Regular cardiac myocyte (primary cell): ENCODE measurements around the gene KRT26. TPM values are rescaled to one million over a fixed set of nuclear protein-coding genes. Genes with fewer than 3 reads are reported as not detected.

Source experiments
- total RNA-seq: library from RNA; depleted of rRNA; stranded (reverse); fragments of >200 nt; gene quantifications from 2 replicates; pipeline ENCODE4 v1.2.3, GENCODE V29; 2014

KRT26 gene, protein sequence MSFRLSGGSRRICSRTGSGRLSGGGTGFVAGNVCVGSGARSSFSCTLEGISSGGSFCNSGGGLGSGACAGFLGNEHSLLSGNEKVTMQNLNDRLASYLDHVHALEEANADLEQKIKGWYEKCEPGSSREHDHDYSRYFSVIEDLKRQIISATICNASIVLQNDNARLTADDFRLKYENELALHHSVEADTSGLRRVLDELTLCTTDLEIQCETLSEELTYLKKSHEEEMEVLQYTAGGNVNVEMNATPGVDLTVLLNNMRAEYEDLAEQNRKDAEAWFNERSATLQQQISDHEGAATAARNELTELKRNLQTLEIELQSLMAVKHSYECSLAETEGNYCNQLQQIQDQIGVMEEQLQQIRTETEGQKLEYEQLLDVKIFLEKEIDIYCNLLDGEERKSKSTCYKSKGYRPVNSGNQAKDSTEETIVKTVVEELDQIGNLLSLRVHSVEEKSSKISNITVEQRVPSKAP
- total RNA-seq: not detected in 2 replicates

DNA sequence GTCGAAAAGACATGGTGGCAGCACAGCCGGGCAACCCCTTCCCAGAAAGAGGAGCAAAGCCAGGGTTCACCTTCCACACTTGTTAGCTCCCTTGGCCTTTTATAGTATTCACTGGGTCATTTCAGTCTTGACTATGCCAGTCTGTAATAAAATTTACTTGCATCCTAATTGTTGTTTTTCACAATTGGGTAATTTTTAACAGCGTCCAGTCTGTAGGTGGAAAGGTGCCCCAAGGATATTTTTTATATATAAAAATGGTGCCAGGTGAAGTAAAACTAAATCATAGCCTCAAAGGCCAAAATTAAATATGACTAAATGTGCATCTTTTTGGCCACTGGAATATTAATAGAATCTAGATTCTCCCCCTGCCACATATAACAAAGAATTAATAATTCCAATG, at the start of gene KRT26:
Gene KRT26, minus strand, starts transcription at position 101 of the 400 bp plus-strand sequence. Its CDS starts 88 bp downstream, at position 13.

DNA sequence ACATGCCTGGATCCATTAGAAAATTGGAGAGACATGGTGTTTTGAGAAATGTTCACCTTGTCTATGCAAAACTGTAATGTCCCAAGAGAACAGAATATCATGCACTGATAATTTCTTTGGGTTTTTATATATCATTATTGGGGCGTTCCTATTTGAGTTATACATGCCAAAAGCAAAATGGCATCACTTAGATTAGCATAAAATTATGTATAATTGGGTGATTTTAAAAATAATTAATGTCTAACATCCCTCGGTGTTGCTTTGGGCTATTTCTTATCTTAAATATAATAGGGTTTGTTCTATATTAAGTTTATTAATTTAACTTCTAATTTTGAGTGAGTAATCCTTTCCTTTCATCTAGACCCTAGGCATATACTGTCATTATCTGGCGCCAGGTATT, 27.9 kb upstream of the KRT26 start, which contains the start of gene KRT28:
Gene KRT28, minus strand, starts transcription at position 101 of the 400 bp plus-strand sequence. Its CDS starts 66 bp downstream, at position 35.

DNA sequence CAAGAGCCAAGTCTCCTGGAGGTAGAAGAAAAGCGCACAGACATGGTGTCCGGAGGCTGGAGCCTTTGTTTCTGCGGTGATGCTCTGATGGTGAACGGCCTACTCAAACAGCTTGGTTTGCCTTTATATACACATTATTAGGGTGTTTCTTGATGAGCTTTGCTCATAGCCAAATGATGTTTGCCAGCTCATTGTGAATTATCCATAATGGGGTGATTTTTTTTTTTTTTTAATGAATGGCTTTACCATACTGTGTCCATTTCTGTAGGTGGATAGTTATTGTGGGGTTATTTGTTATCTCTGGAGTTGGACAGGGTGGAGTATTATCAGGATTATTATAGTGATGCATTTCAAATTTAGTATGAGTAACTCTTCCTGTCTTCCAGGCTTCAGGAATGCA, 10.4 kb upstream of the KRT26 start, which contains the start of gene KRT27:
Gene KRT27, minus strand, starts transcription at position 101 of the 400 bp plus-strand sequence. Its CDS starts 57 bp downstream, at position 44.

DNA sequence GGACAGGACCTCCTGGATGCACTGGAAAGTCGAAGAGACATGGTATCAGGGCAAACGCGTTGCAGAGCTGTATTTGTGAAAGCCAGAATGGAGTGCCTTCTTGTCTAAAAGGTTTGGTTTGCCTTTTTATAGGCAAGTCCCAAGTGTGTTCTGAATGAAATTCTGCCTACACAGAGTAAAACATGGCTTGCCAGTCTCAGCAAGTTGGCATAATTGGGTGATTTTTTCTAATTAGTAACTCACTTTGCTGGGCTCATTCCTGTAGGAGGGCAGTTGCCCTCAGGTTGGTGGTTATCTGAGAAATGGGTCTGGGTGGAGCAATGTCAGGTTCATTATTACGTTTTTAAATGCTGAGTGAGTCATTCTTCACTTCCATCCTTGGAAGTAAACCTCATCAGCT, 16.8 kb downstream of the KRT26 start, which contains the start of gene KRT25:
Gene KRT25, minus strand, starts transcription at position 101 of the 400 bp plus-strand sequence. Its CDS starts 60 bp downstream, at position 41.

Other genes with a start within 250 kb of the KRT26 start
- under 0.01 and 0.28 TPM in 2 replicates for gene CCR7, start 206.7 kb downstream of the KRT26 start, total RNA-seq
- gene SMARCE1, start 124.4 kb downstream of the KRT26 start, total RNA-seq: 53.6 and 90.5 TPM in 2 replicates
- under 0.01 TPM in 1 of 2 replicates, not detected in the other for gene KRT222, start 107.0 kb downstream of the KRT26 start, total RNA-seq
- gene KRT24, start 68.4 kb downstream of the KRT26 start, total RNA-seq: not detected in 2 replicates
- not detected in 2 replicates for gene KRT25, start 16.9 kb downstream of the KRT26 start, total RNA-seq
- not detected in 2 replicates for gene KRT27, start 10.3 kb upstream of the KRT26 start, total RNA-seq
- gene KRT28, start 27.8 kb upstream of the KRT26 start, total RNA-seq: not detected in 2 replicates
- gene KRT10, start 50.4 kb upstream of the KRT26 start, total RNA-seq: 3.9 and 8.8 TPM in 2 replicates
- not detected in 2 replicates for gene KRT12, start 95.0 kb upstream of the KRT26 start, total RNA-seq
- gene KRT20, start 113.0 kb upstream of the KRT26 start, total RNA-seq: not detected in 2 replicates
- gene KRT23, start 165.4 kb upstream of the KRT26 start, total RNA-seq: under 0.01 TPM in 1 of 2 replicates, not detected in the other
- 0.28 TPM in 1 of 2 replicates, not detected in the other for gene KRT39, start 194.7 kb upstream of the KRT26 start, total RNA-seq
- gene KRT40, start 212.1 kb upstream of the KRT26 start, total RNA-seq: not detected in 2 replicates
- gene KRTAP3-3, start 222.0 kb upstream of the KRT26 start, total RNA-seq: not detected in 2 replicates
- gene KRTAP3-2, start 227.7 kb upstream of the KRT26 start, total RNA-seq: not detected in 2 replicates
- gene KRTAP3-1, start 236.9 kb upstream of the KRT26 start, total RNA-seq: not detected in 2 replicates